Activated T-cell treated with anti-CD3 and anti-CD28 coated beads for 24 hours (primary cell): ENCODE measurements around the gene NLGN1.

Experiments
- DNase-seq: peaks from one replicate; pipeline ENCODE4 v3.0.0-alpha.2; 2020; ENCODE audit warnings: low read depth

Gene NLGN1

DNA sequence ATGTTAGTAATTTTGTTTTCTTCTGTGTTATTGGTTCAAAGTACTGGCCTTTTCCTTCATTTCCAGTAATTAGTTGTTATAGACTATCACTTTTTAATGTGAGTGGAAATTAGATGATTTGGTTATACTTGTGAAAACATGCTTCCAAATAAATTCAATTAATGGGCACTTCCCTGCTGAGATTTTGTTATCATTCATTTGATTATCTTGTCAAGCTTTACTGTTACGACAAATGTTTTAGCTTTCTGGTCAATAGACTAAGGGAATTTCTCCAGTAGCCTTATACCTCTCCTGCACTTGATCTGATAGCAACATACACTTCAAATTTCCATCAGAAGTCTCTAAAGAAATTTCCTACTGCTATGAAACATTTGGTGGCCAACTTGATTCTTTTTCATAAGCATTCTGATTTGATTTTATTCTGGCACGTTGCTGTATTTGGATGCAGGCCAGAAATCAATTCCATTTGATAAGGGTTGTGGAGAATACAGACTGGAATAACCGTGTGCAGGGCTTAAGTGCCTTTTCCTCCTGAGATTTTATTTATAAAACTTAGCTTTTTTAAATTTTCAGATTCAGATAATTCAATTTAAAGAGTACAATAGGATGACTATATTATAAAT, 887.8 kb downstream of the NLGN1 start:
- DNase-seq, result no peak

- no peak for DNase-seq
Observed at GRCh38 chr3:174287705-174288104, 890.2 kb downstream of the NLGN1 start.

DNA sequence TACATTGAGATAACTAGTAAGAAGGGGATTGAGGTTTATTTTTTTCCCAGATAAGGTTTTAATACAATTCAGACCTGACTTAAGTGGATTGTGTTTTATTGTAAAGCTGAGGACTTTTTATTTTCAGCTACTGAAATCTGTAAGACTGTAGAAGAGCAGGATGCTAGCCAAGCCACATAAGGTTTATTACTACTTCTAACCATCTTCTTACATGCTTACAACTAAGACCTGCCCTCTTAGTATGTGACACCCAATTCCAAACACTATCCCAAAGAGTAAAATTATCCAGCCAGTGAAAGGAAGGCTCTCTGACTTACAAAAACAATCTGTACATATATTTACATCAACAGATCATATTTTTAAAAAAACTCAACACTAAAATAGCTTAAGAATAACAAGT, 897.1 kb downstream of the NLGN1 start:
- DNase-seq, result no peak

DNA sequence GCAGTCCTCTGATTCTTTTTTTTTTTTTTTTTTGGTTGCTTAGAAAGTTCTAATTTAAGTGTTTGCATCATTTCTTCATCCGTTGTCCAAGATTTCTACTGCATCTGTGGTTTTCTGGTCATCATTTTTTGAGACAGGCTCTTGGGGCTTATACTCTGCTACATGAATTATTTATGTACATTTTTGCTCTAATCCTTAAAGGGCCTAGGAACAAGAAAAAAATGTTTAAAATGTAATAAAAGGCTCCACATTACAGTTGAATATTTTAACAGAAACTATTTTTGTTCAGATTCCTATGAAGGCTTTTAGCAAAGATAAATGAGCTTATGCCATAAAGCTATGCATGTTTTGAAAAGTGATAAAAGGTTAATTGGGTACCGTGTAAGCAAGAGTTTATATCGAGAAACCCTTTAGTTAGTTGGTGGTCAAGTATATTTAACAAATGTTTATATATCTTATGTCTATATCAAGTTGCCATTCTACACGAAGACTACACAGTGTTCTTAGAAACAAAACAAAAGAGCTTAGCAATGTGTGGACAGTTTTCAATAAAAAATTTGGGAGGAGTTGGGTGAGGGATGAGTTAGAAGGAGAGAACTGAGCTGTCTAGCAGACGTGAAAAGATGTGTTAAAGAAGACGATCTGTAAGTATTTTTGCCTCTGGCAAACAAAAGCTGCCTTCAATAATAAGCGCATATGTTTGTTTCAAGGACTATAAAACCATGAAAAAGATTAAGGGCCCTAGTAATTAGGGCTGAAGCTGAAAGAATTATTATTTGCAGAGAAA, 898.0 kb downstream of the NLGN1 start:
- no peak for DNase-seq

GRCh38 chr3:174302746-174303315, 905.3 kb downstream of the NLGN1 start:
- DNase-seq, result no peak

- no peak for DNase-seq
Observed at GRCh38 chr3:174303907-174304560, 906.5 kb downstream of the NLGN1 start.

DNA sequence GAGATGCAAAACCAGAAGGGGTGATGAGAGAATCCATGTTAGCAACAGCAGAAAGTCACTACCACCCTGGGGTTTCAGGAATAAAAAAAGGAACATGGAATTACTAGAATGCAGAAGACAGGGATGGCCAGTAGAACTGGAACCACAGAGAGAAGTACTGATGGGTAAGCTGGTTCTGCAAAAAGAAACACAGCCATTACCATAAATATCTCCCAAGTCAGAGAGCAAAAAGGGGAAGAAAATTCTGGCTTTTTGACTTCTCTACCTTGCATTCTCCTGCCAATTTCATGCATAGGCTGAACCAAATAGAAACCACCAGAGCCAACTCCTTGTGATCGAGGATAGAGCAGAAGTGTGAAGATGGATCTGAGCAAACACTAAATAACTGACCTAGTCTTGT, 911.2 kb downstream of the NLGN1 start:
- no peak for DNase-seq

DNA sequence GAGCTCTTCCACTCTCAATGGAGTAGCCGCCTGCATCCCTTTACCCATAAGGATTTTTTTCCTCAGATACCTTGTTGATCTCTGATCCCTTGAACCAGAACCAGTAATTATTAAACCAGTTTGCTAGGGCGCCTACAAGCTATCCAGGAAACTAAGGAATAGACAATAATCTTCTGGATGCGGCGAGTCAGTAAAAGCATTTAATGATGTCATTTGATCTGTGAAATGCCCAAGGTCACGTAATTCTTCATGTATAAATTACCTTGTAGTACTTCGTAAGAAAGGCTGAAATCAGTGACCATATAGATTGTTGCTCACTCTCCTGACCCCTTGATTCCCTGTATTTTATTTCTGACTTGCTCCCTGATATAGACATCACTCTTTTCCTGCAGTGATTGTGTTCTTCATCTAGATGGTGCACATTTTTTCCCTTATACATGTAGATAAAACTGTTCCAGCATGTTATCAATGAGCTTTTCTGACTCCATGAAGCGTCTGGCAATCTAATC, 913.0 kb downstream of the NLGN1 start:
- DNase-seq, result no peak

GRCh38 chr3:174315225-174315624, 917.7 kb downstream of the NLGN1 start:
- DNase-seq, result no peak

DNA sequence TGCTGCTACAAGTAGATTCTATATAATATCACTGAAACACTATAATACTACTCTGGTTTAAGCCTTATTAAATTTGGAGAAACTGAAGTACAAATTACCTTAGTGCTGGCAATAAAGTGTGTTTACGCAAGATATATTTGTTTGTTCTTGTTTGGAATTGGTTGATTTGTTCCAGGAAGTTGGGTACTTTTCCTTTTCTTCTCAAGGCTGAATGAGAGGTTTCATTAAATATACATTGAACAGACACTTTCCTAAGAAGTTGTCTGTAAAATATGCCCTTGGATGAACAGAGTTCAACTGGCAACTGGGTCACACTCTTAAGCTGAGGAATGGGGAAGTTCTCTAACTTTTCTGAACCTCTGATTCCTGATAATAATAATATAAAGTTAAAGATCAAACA, 919.5 kb downstream of the NLGN1 start:
- no peak for DNase-seq

GRCh38 chr3:174318181-174318580, 920.6 kb downstream of the NLGN1 start:
- no peak for DNase-seq

DNA sequence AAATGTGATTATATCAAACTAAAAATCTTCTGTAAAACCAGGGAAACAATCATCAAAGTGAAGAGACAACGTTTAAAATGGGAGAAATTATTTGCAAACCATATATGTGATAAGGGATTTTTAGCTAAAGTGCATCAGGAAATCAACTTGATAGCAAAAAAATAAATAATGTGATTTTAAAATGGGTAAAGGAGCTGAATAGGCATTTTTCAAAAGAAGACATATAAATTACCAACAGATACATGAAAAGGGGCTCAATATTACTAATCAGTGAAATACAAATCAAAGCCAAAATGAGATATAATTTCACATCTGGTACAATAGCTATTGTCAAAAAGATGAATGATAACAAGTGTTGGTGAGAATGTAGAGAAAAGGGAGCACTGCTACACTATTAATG, 924.0 kb downstream of the NLGN1 start:
- DNase-seq, result no peak

DNA sequence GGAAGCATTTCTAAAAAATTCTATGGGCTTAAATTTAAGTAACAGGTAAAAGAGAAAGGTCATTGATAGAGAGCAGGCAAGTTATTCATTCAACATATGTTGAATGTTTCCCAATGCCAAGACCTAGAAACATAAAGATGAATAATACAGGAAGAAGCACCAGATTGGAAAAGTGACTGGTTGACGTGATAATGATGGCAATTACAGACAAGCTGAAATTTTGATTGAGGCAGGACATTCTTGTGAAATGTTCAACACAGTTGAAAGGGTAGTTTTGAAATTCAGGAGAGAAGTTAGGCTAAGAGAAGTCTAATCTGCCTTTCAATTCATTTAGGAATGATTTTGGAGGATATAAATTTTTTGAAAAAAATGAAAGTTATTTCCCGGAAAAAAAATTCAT, 925.2 kb downstream of the NLGN1 start:
- no peak for DNase-seq

DNA sequence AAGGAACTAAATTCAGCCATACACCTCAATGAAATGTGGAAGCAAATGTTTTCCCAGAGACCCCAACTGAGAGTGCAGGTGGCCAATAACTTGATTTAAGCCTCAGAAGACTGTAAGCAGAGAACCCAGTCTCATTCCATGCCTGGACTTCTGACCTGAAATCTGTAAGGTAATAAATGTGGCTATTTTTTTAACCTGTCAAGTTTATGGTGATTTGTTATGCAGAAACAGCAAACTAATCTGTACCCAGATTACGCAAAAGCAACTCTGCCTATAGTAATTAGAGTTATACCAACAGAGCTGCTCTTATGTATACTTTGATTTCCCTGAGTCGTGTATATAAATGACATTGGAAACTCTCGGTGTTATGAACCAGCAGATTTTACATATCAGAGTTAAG, 927.6 kb downstream of the NLGN1 start:
- no peak for DNase-seq

DNA sequence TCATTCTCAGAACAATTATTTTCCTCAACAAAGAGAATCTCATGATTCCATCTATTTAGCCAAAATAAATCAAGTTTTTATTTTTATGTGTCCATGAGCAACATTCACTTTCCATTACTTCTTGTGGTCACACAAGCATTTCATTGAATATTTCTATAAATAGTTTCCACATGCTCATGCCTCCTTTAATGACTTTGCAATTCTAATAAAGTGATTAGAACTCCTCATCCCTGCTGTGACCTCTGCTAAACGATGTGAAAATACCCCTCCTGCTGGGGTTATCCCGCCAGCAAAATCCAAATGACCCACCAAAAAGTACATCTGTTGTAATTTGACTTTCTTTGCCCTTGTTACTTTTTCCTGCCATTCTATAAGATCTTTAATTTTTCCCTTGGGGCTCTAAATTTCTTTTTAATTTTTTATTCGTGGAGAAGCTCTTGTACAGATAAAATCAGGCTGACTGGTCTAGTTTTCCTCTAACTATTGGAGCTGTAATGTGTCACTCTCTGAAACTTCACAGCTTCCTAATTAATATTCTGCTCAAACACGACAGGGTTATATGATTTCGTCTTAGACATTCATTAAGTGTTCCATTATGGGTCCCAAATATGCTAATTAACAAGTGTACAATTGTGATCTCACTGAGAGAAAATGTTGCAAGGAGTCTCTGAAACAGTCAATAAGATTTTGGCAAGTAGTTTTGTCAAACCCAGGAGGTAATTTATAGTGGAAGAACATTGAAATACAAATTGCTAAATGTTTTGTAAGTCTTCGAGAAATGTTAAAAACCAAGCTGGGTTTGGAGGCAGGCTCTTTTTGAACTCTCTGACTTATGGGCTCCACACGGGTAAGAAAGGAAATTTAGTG, 928.5 kb downstream of the NLGN1 start:
- no peak for DNase-seq

DNA sequence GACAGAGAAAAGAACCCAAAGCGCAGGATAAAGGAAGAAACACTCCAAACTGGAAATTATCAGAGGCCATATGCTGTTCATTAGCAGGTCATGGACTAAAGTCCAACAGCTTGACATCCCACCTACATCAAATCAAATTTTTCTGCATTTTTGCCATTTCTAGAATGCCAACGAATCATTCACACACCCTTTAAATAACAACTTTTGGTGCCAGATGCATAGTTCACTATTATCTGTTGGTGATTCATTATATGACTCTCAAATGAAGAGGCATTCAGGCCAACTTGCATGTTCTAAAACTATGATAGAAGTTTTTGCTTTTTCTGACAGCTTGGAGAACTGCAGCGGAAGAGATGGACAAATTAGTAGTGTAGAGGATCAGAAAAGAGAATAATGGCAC, 931.8 kb downstream of the NLGN1 start:
- no peak for DNase-seq

DNA sequence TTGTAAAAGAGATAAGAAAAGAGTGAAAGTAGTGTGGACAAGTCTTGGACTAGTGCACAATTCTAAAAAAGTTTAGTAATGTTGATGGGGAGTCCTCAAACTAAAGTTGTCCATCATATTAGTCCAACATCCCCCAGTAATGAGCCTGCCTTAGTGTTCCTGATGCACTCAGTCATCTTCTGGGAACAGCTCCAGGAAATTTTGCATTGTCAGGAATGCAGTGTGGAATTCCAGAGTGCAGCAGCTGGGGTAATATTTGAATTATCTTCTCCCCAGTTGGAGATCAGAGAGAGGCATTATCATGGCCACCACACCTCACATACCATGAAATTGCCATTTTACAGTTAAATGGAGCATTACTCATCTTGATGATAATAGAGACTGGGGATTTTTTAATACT, 932.8 kb downstream of the NLGN1 start:
- no peak for DNase-seq

DNA sequence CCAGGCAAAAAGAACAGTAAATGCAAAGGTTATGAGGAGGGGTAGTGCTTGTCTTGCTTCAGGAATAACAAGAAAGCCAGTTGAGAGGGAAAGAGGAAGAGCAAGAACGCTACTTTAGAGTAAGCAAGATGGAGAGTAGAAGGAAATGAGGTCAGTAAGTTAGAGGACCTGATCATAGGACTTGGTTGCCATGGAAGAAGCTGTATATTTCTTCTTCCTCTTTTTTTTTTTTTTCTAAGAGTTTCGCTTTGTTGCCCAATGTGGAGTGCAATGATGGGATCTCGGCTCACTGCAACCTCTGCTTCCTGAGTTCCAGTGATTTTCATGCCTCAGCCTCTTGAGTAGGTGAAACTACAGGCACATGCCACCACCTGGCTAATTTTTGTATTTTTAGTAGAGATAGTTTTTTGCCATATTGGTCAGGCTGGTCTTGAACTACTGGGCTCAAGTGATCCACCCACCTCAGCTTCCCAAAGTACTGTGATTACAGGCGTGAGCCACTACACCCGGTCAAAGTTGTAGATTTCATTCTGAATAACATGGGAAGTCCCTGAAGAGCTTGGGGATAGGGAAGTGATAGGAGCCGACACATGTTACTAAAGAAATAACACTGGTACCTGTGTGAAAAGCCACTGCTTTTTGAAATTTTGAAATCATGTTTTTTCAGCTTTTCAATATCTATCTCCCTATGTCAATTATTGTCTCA, 933.7 kb downstream of the NLGN1 start:
- DNase-seq, result no peak

GRCh38 chr3:174332391-174332790, 934.8 kb downstream of the NLGN1 start:
- no peak for DNase-seq

DNA sequence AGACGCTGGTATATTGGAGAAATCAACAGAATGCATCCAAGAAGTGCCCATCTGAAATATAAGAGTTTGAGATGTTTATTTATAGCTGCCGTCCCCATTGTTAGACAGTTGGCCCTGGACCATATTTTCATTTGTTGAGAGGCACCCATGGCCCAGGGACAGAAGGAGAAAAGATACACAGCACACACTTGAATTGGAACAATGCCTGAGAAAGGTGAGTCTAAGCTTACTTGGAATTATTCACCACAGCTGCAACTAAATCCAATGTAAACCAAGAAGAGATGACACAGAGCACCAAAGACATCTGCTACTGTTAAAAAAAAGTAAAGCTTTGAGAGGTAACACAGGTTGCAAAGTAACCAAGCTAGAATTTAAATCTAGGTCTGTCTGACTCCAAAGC, 936.1 kb downstream of the NLGN1 start:
- no peak for DNase-seq

GRCh38 chr3:174334111-174334510, 936.6 kb downstream of the NLGN1 start:
- DNase-seq, result no peak
